ACHN (cell line): ENCODE data around the gene KCNJ12.
"Not testable (repeated sequence)": the region's sequence is repeated elsewhere in the genome, so short reads cannot be mapped to it uniquely, and the experiment has no call there.

ENCODE experiments used
- DNase-seq: peaks from one replicate; pipeline ENCODE4 v3.0.0-alpha.2; 2015
- in situ Hi-C: cut with HindIII; loops from 2 replicates; pipeline ENCODE4 v1.10.0; 2017; ENCODE audit warnings: low sequenced_read_pairs, low pct_ligation_motif_present, low pct_unique_long_range_greater_than_20kb

KCNJ12 gene

DNA sequence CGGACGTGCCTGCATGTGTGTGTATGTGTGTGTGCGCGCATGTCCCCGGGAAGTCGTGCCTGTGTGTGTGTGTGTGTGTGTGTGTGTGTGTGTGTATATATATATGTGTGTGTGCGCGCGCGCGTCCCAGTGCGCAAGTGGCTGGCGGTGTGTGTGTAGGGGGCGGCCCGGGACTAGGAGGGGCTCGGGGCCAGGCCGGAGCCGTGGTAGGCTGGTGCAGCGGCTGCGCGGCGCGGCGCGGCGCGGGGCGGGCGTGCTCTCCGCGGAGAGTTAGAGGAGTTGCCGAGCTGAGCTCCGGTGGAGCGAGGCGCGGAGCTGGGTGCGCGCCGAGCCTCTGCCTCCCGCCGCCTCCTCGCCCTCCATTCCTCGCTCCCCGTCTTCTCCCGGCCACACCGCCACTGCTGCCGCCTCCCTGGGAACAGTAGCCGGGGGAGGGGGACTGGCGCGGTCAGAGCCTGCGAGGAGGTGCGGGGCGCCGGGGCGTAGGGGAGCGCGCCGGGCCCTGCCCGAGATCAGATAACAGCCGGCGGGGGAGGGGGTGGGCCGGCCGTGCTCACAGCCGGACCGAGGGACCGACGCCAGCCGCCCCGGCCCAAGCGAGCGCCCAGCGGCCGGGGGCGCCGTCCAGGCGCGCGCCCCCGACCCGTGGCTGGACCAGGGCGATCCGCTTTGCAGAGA lies at the start of gene KCNJ12:
TSS of gene KCNJ12 (plus strand) at position 277 of the 678 bp plus-strand sequence. CDS start 38,986 bp downstream, outside the sequence.
- peak; percentile 17 for DNase-seq
- in situ Hi-C loops, result no loop called here

DNA sequence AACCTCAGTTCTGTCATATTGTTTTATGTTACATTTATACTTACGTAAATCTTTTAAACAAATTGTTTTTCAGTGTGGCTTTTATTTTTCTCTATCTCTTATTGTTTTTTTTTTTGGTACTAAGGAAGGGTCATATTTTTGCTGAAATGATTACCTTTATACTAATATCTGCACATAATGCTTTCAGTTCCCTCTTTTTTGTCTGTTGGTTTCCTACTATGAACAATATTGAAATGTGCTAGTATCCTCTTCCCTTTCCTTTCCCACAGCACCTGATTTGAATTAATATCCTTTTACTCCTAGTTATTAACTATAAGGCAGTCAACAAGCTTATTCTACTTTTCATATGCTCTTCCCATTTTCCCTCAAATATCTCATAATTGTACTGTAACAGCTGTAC lies 48.2 kb upstream of the KCNJ12 start:
- DNase-seq, in situ Hi-C loops: not testable (repeated sequence)

DNA sequence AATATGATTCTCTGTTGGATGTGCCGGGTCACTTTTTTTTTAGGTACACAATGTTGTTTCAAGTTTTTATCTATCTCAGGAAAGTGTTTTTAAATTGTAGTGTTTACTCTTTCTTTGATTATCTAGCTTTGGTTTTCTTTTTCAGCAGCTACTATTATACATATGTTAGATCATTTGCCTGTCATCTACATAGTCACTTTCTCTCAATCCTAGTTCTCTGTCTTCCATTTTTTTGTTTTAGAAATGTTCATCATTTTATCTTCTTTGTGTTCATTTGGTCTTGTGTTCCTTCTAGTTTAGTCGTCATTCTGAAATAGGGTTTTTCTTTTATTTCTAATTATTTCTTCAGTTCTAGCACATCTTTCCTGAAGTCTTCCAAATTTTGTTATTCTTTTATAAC lies 47.4 kb upstream of the KCNJ12 start:
- DNase-seq, in situ Hi-C loops: not testable (repeated sequence)

DNA sequence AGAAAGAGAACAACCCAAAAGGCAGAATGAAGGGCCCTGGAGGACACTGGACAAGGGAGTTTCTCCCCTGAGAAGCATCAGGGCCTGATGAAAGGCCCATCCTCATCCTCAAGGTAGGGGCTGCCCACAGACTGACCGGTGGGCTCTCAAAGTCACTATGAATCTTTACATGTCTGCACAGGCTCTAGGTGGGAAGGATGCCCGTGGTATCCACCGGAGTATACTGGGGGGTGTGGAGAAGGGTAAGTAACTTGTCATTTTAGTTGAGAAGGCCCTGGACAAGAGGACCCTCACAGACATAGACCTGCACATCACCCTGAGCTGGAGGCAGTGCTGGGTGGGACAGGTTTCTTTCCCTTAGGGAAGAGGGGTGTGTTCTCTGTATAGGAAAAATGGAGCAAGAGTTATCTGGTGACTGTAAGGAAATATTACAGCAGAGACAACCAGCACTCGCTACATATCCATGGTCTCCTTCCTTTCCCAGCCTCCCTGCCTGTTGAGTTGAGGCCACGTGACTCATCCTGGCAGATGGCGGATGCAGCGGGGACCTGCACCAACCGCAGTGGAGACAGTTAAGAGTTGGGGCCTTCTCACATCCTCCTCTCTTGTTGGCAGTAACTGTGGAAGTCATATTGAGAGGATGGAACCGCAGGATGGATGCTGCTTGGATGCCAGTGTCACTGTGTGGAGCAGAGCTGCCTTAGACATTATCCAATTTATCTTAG lies 45.6 kb upstream of the KCNJ12 start:
- in situ Hi-C loops, result no loop called here
- DNase-seq, result no peak

DNA sequence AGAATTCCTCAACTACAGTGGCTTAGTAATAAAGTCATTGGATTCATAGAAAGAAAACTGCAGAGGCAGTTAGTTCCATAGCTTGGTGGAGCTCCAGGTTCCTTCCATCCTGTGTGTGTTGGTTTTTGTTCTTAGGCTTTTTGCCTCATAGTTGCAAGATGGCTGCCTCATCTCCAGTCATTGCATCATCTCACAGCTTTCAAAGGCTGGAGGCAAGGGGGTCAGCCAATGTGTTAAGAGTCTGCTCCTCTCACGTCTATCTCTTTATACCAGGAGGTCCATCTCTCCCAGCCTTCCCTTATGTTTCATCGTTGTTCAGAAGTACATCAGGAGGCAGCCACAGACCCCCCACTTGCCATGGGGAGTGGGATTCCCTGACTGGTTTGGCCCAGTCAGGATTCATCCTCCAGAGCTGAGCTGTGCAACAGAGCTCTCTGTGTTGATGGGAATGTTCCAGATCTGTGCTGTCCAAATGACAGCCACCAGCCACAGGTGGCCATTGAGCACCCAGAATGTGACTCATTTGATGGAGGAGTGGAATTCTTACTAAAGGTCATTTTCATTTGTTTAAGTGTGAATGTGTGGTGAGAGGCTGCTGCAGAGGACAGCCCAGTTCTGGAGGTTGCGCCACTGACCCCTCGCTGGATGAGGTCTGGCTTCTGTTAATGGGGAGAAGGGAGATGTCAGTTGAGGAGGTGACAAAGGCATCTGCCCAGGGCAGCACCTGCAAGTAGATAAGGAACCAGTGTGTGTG lies 39.4 kb upstream of the KCNJ12 start:
- DNase-seq, in situ Hi-C loops: not testable (repeated sequence)

DNA sequence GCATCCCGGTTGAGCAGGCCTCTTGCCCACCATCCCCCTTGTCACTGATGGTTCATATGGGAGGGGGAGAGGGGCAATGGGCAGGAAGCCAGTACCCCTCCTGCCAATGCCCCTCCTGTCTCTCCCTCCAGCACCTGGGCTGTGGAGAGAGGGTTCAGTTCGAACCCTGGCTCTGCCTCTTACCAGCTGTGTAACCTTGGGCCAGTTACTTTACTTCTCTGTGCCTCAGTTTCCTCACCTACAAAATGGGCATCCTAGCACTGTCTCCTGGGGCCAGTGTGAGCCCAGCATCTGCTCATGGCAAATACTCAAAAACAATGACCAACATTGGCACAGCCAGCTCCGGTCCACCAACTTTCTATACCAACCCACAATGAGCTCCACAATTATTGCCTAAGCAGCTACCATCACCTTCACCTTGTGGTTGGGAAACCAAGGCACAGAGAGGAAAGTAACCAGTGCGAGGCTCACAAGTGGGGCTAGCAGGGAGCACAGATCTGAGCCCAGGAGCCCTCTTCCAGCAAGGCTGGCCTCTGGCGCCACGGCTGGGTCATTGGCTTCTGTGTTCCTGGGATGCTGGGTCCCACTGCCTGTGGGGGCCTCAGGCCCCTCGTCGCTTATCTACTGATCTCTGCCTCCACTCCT lies 38.1 kb upstream of the KCNJ12 start:
- DNase-seq, in situ Hi-C loops: not testable (repeated sequence)

DNA sequence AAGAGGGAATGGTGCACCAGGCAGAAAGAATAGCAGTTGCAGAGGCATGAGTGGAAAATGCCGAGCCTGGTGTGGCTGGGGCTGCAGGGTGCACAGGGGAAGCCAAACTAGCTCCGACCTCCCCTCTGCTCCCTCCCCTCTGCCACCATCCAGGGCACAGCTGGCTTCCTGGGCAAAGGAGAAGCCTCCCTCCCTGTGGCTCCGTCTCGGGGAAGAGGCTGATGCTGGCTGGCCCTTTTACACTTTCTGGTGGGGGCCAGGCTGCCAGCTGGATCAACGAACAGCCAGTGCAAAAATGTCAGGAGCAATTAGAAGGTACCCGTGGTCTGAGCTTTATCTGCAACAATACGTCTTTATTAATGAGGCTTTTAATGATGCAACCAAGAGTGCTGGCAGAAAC lies 37.1 kb upstream of the KCNJ12 start:
- DNase-seq, result no peak
- in situ Hi-C loops, result no loop called here

DNA sequence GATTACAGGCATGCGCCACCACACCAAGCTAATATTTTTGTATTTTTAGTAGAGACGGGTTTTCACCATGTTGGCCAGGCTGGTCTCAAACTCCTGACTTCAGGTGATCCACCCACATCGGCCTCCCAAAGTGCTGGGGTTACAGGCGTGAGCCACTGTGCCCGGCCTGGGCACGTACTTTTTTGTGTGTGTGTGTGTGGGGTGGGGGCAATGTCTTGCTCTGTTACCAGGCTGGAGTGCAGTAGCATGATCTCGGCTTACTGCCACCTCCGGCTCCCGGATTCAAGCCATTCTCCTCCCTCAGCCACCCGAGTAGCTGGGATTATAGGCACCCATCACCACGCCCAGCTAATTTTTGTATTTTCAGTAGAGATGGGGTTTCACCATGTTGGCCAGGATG lies 36.6 kb upstream of the KCNJ12 start:
- DNase-seq, in situ Hi-C loops: not testable (repeated sequence)

DNA sequence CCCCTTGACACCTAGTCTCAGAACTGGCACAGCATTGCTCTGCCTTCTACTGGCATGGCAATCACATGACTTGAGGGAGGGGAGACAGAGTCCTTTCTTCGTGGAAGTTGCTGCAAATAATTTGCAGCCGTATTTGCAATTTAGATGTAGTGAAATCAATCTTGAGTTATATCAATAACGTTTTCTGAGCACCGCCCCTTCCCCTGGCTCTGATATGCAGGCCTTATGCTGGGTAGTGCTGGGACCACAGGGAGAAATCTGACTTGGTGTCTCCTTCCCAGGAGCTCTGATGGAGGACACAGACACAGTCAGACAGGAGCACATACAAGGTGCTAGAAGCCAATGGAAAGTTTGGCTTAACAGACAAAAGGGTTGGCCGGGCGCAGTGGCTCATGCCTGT lies 35.8 kb upstream of the KCNJ12 start:
- in situ Hi-C loops, DNase-seq: not testable (repeated sequence)

DNA sequence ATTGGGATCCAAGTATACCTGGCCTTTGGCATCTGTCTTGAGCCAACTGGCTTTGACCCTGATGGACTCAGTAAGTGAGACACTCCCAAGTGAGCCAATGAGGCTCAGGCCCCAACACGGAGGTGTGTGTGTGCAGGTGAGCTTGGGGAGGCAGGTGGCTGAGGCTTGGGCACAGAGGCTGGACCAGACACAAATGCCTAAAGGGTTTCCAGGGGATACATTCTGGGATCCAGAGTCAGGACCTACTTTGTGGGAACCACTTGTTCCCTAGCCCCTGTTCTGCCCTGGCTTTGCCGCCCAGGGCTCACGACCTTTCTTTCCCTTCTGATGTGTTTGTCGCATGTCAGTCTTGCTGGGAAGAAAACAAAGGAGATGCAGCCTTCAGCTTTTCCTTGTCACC lies 34.9 kb upstream of the KCNJ12 start:
- in situ Hi-C loops, DNase-seq: not testable (repeated sequence)

DNA sequence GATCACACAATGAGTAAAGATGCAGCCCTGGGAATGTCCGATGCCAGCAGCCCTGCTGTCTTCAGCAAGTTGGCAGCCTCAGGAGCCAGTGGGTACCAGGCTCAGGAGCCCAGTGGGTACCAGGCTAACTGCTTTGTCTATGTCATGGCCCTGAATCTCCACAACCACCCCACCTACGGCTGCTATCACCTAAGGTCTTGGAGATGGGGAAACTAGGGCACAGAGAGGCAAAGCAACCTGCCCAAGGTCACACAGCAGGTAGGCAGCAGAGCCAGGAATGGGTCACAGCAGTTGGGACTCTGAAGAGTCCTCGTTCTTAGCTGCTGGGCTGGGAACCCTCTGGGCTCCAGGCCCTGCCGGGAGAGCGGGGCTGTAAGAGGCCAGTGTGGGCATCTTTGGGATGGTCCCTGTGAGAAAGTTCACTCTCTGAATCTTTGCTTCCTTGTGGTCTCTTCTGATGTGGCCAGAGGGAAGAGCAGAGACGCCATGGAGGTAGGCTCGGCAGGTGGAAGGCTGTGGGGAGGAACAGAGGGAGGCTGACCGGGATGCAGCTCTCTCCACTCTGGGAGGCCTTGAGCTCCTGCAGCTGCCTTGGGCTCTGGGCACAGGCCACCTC lies 34.1 kb upstream of the KCNJ12 start:
- DNase-seq, in situ Hi-C loops: not testable (repeated sequence)

DNA sequence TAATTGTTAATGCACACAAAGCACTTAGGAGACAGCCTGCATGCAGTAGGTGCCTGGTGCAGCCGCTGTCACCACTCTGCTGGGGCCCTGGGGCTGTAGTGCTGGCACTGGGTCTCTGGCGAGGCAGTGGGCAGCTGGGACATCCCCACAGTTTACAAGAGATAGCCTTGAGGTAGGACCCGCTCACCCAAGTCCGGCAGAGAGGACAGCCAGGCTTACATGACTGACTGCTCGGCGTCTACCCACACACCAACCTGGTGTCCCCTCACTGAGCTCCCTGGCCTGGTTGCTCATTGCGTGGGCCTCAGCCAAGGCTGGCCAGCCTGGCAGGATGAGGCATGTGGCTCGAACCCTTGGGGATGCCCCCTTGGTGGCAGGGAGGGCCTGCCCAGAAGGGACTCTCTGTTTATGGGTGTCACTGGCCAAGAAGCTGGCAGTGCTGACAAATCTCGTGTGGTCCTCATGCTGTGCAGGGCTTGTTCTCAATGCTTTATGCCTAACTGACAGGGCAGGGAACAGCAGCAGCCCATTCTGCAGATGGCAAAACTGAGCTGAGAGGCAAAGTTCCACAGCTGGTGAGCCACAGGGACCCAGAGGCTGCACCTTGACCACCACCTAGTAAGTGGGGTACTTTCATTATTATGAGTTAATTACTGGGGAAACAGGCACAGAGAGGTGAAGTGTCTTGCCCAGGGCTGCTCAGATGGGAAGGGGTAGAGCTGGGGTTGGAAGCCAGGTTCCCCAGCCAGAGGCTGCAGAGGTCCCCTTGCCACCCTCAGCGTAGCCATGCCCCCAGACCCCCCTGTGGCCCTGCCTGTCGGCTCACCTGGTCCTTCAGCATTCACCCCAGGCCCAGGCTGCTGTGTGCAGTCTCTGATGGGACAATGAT lies 32.9 kb upstream of the KCNJ12 start:
- DNase-seq, in situ Hi-C loops: not testable (repeated sequence)

DNA sequence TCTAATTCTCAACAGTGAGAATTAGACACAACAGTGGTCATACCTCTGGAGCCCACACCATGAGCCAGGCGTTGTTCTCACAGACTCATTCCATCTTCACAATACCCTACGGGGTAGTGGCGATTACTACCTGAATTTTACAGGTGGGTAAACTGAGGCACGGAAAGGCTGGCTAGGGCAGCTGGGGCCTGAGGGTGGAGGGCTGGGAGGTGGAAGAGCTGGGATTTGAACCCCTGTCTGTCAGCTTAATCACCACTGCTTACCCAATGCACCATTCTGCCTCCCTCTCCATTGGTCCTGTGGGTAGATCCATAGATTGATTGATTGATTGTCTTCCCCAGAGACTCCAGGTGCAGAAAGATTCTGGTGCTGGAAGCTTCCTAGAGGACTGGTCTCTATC lies 31.4 kb upstream of the KCNJ12 start:
- DNase-seq, in situ Hi-C loops: not testable (repeated sequence)

DNA sequence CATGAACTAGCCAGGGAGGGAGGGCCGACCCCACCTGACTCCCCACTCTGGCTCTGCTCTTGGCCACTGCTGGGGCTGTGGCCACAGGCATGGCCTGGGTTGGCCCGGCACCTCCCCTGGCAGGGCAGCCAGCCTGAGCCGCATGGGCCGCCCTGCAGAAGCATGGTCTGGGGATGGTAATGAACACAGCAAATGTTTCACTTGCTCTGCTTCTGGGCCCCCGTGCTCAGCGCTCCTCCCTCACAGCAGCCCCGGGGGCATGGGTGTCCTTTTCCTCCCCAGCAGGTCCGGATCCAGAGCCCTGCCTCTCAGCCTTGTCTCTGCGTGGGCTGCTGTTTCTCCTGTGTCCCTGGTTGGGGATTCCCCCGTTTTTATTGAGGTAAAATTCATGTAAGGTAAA lies 30.9 kb upstream of the KCNJ12 start:
- no peak for DNase-seq
- in situ Hi-C loops, result no loop called here

DNA sequence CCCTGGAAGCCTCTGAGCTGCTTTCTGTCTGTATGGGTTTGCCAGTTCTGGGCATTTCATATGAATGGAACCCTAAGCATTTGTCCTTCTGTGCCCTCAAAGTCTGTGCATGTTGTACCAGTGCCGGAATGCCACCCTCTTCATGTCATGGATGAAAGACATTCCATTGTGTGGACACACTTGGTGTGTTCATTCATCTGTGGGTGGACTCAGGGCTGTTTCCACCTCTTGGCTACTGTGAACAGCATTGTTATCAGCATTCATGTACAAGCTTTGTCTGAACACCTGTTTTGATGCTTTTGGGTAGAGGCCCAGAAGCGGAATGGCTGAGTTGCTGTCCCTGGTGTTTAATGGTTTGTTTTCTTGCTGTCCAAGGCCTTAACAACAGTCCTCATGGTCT lies 30.1 kb upstream of the KCNJ12 start:
- DNase-seq, in situ Hi-C loops: not testable (repeated sequence)

DNA sequence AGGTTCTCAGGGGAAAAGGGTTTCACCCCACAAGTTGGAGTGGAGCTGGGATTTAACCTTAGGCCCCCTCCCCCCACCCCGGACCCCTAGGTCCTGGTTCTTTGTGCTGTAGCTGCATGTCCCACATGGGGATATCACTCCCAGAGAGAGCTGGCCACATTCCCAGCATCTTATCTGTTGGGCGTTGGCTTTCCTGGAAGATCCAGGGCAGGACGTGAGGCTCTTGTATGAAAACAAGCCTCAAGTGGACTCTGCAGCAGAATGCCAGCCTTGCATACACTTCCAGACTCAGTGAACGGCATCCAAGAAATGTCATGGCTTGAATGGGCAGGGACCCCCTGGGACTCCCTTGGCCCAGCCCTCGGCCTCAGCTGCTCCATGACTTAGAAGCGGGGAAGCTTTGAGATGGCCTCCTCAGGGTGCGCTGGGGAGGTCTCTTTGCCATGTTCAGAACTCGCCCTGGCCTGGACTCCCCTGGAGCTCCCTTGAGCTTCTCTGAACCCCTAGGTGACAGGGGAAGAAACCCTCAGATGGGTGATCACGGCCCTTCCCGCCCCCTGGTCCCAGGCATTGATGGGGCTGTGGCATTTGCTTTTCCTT lies 29.4 kb upstream of the KCNJ12 start:
- in situ Hi-C loops, result not testable (repeated sequence)

DNA sequence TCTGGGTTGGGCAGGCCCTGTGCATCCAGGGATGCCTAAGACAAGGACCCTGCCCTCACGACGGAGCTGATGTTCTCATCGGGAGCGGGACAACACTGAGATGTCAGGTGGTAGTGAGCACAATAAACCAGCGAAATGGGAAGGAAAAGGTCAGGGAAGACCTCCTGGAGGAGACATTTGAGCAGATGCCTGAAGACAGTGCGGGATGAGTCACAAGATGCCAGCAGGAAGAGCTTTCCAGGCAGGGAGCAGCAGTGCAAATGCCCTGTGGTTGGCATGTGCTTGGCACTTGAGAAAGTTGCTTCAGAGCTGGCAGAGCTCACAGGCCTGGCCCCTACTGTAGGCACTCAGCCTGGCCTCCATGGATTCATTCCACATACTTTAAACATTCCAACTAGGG lies 28.5 kb upstream of the KCNJ12 start:
- in situ Hi-C loops, DNase-seq: not testable (repeated sequence)

More for the DNA sequence above, 29.4 kb upstream of the KCNJ12 start:
- not testable (repeated sequence) for DNase-seq
